PFSK-1 (cell line): ENCODE data around the gene SUSD3.

Source experiments
- FOXP2 ChIP-seq: optimal IDR thresholded peaks from 2 replicates; pipeline ENCODE3; 2011; ENCODE audit warnings: borderline replicate concordance, control low read depth, inconsistent platforms; ENCODE audit not compliant: insufficient read depth; ENCODE audit errors: extremely low read length, extremely low read depth
- POLR2AphosphoS5 ChIP-seq: IDR thresholded peaks from 2 replicates; pipeline ENCODE4 v1.6.1; 2012; ENCODE audit warnings: low read depth, mild to moderate bottlenecking, control low read depth, low read length, moderate library complexity
- SIN3A ChIP-seq: IDR thresholded peaks from 2 replicates; pipeline ENCODE4 v1.6.1; 2012; ENCODE audit warnings: mild to moderate bottlenecking, low read length, moderate library complexity, borderline replicate concordance; ENCODE audit not compliant: insufficient read depth
- TAF1 ChIP-seq: IDR thresholded peaks from 2 replicates; pipeline ENCODE4 v1.6.1; 2012; ENCODE audit warnings: low read length, control low read depth, borderline replicate concordance; ENCODE audit not compliant: insufficient read depth
- TF ChIP-seq, protein P1 (sequence below), 2 experiments: IDR thresholded peaks; 2 replicates each; pipeline versions ENCODE4 v1.6.1 to v1.8.0; 2011 to 2012; ENCODE audit warnings: low read depth in 2 of 2, low read length in 2 of 2, control low read depth in 1 of 2, inconsistent platforms in 1 of 2, mild to moderate bottlenecking in 1 of 2, moderate library complexity in 1 of 2; ENCODE audit not compliant: insufficient read depth in 1 of 2

SUSD3 gene

DNA sequence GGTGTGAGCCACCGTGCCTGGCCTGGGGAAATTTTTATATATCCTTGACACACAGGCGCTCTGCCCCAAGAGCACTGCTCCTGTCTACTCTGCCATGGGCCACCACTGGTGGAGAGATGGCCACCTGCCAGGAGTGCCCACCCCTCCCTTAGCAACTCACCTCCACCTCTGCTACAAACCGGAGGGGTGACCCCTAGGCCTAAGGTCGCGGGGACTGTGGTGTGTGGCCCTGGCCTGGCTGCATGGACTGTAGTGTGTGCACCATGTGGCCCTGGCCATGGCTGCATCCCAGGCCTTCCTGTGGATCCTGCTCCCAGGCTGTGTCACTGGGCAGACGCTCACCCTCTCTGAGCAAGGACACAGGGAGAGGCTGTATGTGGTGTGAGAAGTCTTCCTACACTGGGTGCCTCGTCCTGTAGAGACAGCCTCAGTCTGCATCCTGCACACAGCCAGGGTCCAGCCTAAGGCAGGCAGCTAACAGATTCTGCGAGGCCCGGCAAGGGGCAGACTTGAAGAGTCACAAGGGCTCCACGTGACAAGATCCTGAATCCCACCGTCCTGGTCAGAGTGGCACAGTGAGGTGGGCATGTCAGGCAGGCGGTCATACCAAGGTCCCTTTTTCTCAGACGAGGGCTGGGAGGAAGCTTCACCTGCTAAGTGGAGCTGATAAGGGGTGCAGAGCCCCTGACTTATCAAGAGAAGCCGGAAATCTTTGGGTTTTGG, 65.2 kb downstream of the SUSD3 start:
- no peak for TF ChIP-seq FOXP2
- TF ChIP-seq POLR2AphosphoS5, result no peak
- no peak for TF ChIP-seq TAF1
- no peak for TF ChIP-seq SIN3A
- TF ChIP-seq, protein P1, sequence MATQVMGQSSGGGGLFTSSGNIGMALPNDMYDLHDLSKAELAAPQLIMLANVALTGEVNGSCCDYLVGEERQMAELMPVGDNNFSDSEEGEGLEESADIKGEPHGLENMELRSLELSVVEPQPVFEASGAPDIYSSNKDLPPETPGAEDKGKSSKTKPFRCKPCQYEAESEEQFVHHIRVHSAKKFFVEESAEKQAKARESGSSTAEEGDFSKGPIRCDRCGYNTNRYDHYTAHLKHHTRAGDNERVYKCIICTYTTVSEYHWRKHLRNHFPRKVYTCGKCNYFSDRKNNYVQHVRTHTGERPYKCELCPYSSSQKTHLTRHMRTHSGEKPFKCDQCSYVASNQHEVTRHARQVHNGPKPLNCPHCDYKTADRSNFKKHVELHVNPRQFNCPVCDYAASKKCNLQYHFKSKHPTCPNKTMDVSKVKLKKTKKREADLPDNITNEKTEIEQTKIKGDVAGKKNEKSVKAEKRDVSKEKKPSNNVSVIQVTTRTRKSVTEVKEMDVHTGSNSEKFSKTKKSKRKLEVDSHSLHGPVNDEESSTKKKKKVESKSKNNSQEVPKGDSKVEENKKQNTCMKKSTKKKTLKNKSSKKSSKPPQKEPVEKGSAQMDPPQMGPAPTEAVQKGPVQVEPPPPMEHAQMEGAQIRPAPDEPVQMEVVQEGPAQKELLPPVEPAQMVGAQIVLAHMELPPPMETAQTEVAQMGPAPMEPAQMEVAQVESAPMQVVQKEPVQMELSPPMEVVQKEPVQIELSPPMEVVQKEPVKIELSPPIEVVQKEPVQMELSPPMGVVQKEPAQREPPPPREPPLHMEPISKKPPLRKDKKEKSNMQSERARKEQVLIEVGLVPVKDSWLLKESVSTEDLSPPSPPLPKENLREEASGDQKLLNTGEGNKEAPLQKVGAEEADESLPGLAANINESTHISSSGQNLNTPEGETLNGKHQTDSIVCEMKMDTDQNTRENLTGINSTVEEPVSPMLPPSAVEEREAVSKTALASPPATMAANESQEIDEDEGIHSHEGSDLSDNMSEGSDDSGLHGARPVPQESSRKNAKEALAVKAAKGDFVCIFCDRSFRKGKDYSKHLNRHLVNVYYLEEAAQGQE (IDR thresholded peaks at IDR 0.05; ENCODE audit: insufficient read depth in 1 of 2, low read depth in 2 of 2, low read length in 2 of 2), result no peak

DNA sequence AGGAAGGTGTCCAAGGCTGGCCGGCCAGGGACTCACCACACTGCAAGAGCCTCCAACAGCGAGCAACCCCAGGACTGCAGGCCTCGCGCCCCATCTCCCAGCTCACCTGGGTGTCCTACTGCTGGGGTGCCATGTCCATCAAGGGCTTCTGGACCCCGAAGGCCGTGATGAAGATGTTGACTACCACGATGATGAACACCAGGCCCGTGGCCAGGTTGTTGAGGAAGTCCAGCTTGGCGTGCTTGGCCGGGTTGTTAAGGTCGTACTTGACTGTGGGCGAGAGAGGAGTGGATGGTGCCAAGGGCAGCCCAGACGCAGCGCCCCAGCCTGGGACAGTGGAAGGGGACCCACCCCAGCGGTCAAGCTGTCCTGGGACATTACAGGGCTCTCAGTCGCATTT, 66.3 kb downstream of the SUSD3 start:
- TF ChIP-seq SIN3A, result no peak
- TF ChIP-seq FOXP2, result no peak
- TF ChIP-seq POLR2AphosphoS5, result no peak

DNA sequence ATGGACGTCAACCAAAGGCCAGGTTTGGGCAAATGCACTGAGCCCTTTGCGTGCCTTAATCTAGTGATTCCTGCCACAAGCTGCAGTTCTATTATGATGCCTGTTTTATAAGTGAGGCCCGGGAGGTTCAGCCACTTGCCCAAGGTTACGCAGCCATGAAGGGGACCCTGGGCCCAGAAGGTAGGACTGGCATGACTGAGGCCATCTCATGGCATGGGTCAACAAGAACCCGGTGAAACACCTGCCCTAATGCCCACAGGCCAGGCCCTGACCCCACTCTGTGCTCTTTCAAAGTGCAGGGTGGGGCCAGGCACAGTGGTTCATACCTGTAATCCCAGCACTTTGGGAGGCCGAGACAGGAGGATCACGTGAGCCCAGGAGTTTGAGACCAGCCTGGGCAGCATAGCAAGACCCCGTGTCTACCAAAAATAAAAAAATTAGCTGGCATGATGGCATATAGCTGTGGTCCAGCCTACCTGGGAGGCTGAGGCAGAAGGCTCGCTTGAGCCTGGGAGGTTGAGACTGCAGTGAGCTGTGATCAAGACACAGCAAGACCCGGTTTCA, 66.9 kb downstream of the SUSD3 start:
- TF ChIP-seq, protein P1 (IDR thresholded peaks at IDR 0.05; ENCODE audit: insufficient read depth in 1 of 2, low read depth in 2 of 2, low read length in 2 of 2), result no peak
- TF ChIP-seq SIN3A (no peak), TAF1 (no peak), POLR2AphosphoS5 (no peak), FOXP2 (no peak)

DNA sequence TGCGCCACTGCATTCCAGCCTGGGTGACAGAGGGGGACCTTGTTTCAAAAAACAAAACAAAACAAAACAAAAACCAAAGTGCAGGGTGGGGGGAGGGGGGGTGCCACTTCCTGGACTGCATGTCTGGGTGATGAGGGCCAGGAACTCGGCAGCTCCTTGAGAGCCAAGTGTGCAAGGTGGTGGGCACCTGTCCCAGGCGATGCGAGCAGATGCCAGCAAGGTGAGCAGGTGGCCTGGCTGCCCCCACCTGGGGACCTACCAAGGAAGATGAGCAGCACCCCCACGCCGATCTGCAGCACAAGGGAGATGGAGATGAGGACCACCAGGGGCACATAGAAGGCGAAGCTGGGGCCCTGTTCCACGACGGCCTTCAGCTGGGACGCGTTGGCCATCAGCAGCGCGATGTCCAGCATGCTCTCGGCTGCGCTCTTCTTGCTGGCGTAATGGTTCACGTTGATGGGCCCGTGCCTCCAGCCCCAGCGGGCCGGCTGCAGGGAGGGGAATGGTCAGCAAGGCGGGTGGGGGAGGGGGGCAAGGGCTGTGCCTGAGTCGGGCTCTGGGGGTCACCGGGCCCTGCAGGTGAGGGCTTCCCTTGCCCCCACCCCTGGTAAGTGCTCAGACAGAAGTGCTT, 67.8 kb downstream of the SUSD3 start:
- TF ChIP-seq, protein P1 (IDR thresholded peaks at IDR 0.05; ENCODE audit: insufficient read depth in 1 of 2, low read depth in 2 of 2, low read length in 2 of 2), result no peak
- TF ChIP-seq TAF1, result no peak
- no peak for TF ChIP-seq FOXP2
- TF ChIP-seq SIN3A, result no peak

DNA sequence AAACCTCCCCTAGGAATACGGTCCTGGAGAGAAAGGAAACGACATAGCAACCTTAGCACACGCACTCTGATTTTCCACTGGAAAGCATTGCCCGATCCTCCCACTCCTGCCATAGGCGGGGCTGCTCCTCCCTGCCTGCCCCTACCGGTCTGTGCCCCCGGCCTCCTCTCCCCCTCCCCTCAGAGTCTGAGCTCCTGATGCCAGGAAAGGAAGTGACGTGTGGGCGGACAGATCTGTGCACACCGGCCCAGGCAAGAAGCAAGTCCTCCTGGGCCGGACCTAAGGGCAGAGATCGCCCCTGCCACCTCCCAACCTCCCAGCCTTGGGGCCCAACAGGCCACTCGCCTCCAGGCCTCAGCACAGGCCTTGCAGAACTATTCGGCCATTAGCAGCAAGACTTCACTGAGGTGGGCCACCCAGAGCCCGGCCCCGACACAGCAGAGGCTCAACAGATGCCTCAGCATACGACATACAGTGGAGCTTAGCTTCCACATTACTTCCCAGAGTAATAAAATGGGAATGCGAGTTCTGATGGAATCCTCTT, 68.4 kb downstream of the SUSD3 start:
- TF ChIP-seq, protein P1 (IDR thresholded peaks at IDR 0.05; ENCODE audit: insufficient read depth in 1 of 2, low read depth in 2 of 2, low read length in 2 of 2), result no peak
- no peak for TF ChIP-seq FOXP2
- TF ChIP-seq TAF1, result no peak
- no peak for TF ChIP-seq POLR2AphosphoS5
- TF ChIP-seq SIN3A, result no peak
